Mesenchymal stem cell (in vitro differentiated cells and primary cell): ENCODE results near the gene C2orf78.

Experiments used
- DNase-seq: peaks from one replicate; pipeline ENCODE4 v3.0.0-alpha.2; 2013
- H2AFZ ChIP-seq: one replicate; pipeline ENCODE4 v1.6.1; 2013; ENCODE audit warnings: low read depth, mild to moderate bottlenecking, control low read depth, inconsistent platforms, low read length, moderate library complexity
- H2AK5ac ChIP-seq: 2 replicates; pipeline ENCODE4 v1.6.1; 2013; ENCODE audit warnings: low read length, moderate library complexity, mild to moderate bottlenecking, inconsistent platforms; ENCODE audit not compliant: severe bottlenecking
- H2BK120ac ChIP-seq: one replicate; pipeline ENCODE4 v1.6.1; 2013; ENCODE audit warnings: low read depth, mild to moderate bottlenecking, inconsistent platforms, low read length, moderate library complexity
- H2BK12ac ChIP-seq, 2 experiments: one replicate each; pipeline ENCODE4 v1.6.1; 2013; ENCODE audit warnings: inconsistent platforms in 2 of 2, low read length in 2 of 2, mild to moderate bottlenecking in 2 of 2, moderate library complexity in 2 of 2, control low read depth in 1 of 2
- H2BK15ac ChIP-seq: one replicate; pipeline ENCODE4 v1.6.1; 2013; ENCODE audit warnings: mild to moderate bottlenecking, low read depth, inconsistent platforms; ENCODE audit not compliant: poor library complexity, severe bottlenecking
- H2BK5ac ChIP-seq: 2 replicates; pipeline ENCODE4 v1.6.1; 2013; ENCODE audit warnings: low read depth, mild to moderate bottlenecking, low read length, control low read depth, inconsistent platforms; ENCODE audit not compliant: poor library complexity, severe bottlenecking
- H3K14ac ChIP-seq, 2 experiments: one replicate each; pipeline ENCODE4 v1.6.1; 2013; ENCODE audit warnings: inconsistent platforms in 2 of 2, low read length in 2 of 2, control low read depth in 1 of 2, mild to moderate bottlenecking in 1 of 2, moderate library complexity in 1 of 2
- H3K18ac ChIP-seq, 2 experiments: one replicate each; pipeline ENCODE4 v1.6.1; 2013; ENCODE audit warnings: inconsistent platforms in 2 of 2, low read length in 2 of 2, control low read depth in 1 of 2, low read depth in 1 of 2, mild to moderate bottlenecking in 1 of 2
- H3K23ac ChIP-seq, 2 experiments: one replicate each; pipeline ENCODE4 v1.6.1; 2013; ENCODE audit warnings: inconsistent platforms in 2 of 2, low read length in 2 of 2, mild to moderate bottlenecking in 2 of 2, moderate library complexity in 2 of 2, control low read depth in 1 of 2
- H3K27ac ChIP-seq: 2 replicates; pipeline ENCODE4 v1.5.1; 2013; ENCODE audit warnings: mild to moderate bottlenecking, moderate library complexity, low read length, control low read depth, inconsistent platforms; ENCODE audit not compliant: poor library complexity, severe bottlenecking
- H3K27me3 ChIP-seq, 2 experiments: 2 replicates each; pipeline versions ENCODE4 v1.6.1 to v1.7.0; 2013; ENCODE audit warnings: low read length in 2 of 2, mild to moderate bottlenecking in 2 of 2, moderate library complexity in 2 of 2, control low read depth in 1 of 2, inconsistent platforms in 1 of 2; ENCODE audit not compliant: control insufficient read depth in 1 of 2, insufficient read depth in 1 of 2
- H3K36me3 ChIP-seq, 2 experiments: 2 replicates each; pipeline versions ENCODE4 v1.6.1 to v1.7.0; 2013; ENCODE audit warnings: low read length in 2 of 2, control low read depth in 1 of 2, inconsistent platforms in 1 of 2, low read depth in 1 of 2, mild to moderate bottlenecking in 1 of 2; ENCODE audit not compliant: insufficient read depth in 2 of 2, control insufficient read depth in 1 of 2
- H3K4ac ChIP-seq, 2 experiments: one replicate each; pipeline ENCODE4 v1.6.1; 2013; ENCODE audit warnings: inconsistent platforms in 2 of 2, low read length in 2 of 2, mild to moderate bottlenecking in 2 of 2, moderate library complexity in 2 of 2, control low read depth in 1 of 2, low read depth in 1 of 2
- H3K4me1 ChIP-seq: 2 replicates; pipeline ENCODE4 v1.6.1; 2013; ENCODE audit warnings: low read depth, low read length, control low read depth; ENCODE audit not compliant: control insufficient read depth, insufficient read depth
- H3K4me2 ChIP-seq: 2 replicates; pipeline ENCODE4 v1.6.1; 2013; ENCODE audit warnings: low read length, mild to moderate bottlenecking, inconsistent platforms; ENCODE audit not compliant: poor library complexity, severe bottlenecking
- H3K4me3 ChIP-seq, 2 experiments: 2 replicates each; pipeline versions ENCODE4 v1.5.1 to v1.7.0; 2013; ENCODE audit warnings: low read length in 2 of 2, mild to moderate bottlenecking in 2 of 2, control low read depth in 1 of 2, low read depth in 1 of 2; ENCODE audit not compliant: insufficient read depth in 1 of 2
- H3K79me1 ChIP-seq: replicated peaks from 2 replicates; pipeline ENCODE4 v1.6.1; 2013; ENCODE audit warnings: mild to moderate bottlenecking, control low read depth, low read length, inconsistent platforms; ENCODE audit not compliant: poor library complexity, severe bottlenecking
- H3K9ac ChIP-seq: 2 replicates; pipeline ENCODE4 v1.7.0; 2013; ENCODE audit warnings: mild to moderate bottlenecking, low read length, moderate library complexity
- H3K9me3 ChIP-seq: 2 replicates; pipeline ENCODE4 v1.7.0; 2013; ENCODE audit warnings: mild to moderate bottlenecking, low read length; ENCODE audit not compliant: control insufficient read depth
- H4K8ac ChIP-seq: one replicate; pipeline ENCODE4 v1.6.1; 2013; ENCODE audit warnings: inconsistent platforms, mild to moderate bottlenecking, low read length, moderate library complexity
- H4K91ac ChIP-seq: one replicate; pipeline ENCODE4 v1.6.1; 2013; ENCODE audit warnings: mild to moderate bottlenecking, low read length, inconsistent platforms
- WGBS: methylation state at CpG from one replicate; pipeline ENCODE4 v1.1.7; 2013; ENCODE audit warnings: mixed read lengths; 5-methylcytosine and 5-hydroxymethylcytosine counted together

C2orf78 gene

DNA sequence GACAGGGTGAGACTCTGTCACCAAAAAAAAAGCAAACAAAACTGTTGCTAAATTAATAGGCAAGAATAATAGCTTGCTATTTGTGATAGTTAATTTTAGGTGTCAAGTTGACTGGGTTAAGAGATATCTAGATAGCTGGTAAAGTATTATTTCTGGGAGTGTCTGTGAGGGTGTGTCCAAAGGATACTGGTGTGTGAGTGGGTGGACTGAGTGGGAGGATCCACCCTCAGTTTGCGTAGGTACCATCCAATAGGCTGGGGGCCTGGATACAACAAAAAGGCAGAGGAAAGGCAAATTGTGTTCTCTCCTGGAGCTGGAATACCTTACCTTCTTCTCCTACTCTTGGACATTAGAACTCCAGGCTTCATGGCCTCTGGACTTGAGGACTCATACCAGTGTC is 19.0 kb upstream of the C2orf78 start:
- Histone ChIP-seq H2AK5ac (no peak overlapping the region), H3K14ac (no peak overlapping the region), H3K36me3 (peaks cover 19 to 94% of the 10 kb centered on the region in 2 experiments), H3K27me3 (no peaks in the 10 kb centered on the region), H2AFZ (no peak overlapping the region), H3K9me3 (no peaks in the 10 kb centered on the region), H2BK15ac (no peak overlapping the region), H3K27ac (no peak overlapping the region), H3K4me2 (no peak overlapping the region), H4K91ac (no peak overlapping the region), H3K9ac (no peak overlapping the region), H2BK120ac (no peak overlapping the region), H2BK5ac (no peak overlapping the region), H2BK12ac (no peak overlapping the region), H4K8ac (no peak overlapping the region), H3K4me3 (no peak overlapping the region), H3K79me1 (peaks cover 21% of the 10 kb centered on the region), H3K23ac (no peak overlapping the region), H3K18ac (no peak overlapping the region), H3K4ac (no peak overlapping the region), H3K4me1 (no peaks in the 10 kb centered on the region)
- 91% methylated on average over 1 of the region's 1 CpG for WGBS
- DNase-seq = no peak

DNA sequence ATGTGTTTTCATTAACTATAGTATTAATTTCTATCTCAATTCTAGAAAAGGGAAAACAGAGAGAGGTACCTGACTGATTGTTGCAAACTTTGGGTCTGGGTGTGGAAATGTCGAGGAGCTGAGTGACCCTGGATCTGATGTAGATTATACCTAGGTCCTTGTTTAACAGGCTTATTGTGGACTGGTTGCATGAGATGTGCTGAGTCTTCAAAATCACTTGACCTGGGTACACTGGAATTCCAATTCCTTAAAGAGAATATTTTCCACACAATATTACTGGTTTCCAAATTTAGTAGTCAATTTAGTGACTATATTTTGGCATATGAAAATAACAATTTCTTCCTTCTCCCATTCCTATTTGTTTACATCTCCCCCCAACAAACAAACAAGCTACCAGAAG is 17.6 kb upstream of the C2orf78 start:
- H3K4me1 ChIP-seq = no peaks in the 10 kb centered on the region
- H3K27me3 ChIP-seq = no peaks in the 10 kb centered on the region
- no peak overlapping the region for H4K8ac ChIP-seq
- H3K4me3 ChIP-seq = no peak overlapping the region
- H2BK120ac ChIP-seq = no peak overlapping the region
- H3K27ac ChIP-seq = no peak overlapping the region
- no peak overlapping the region for H2AK5ac ChIP-seq
- H2BK15ac ChIP-seq = no peak overlapping the region
- H3K4me2 ChIP-seq = no peak overlapping the region
- no peak overlapping the region for H2BK5ac ChIP-seq
- no peak overlapping the region for H3K18ac ChIP-seq
- H3K36me3 ChIP-seq = peaks cover 24 to 93% of the 10 kb centered on the region in 2 experiments
- no peak overlapping the region for H3K4ac ChIP-seq
- 100% methylated on average over 1 of the region's 1 CpG for WGBS
- no peak overlapping the region for H4K91ac ChIP-seq
- no peak overlapping the region for H3K23ac ChIP-seq
- H3K9me3 ChIP-seq = no peaks in the 10 kb centered on the region
- H2AFZ ChIP-seq = no peak overlapping the region
- H3K9ac ChIP-seq = no peak overlapping the region
- peaks cover 23% of the 10 kb centered on the region for H3K79me1 ChIP-seq
- H3K14ac ChIP-seq = no peak overlapping the region
- H2BK12ac ChIP-seq = no peak overlapping the region
- no peak for DNase-seq

DNA sequence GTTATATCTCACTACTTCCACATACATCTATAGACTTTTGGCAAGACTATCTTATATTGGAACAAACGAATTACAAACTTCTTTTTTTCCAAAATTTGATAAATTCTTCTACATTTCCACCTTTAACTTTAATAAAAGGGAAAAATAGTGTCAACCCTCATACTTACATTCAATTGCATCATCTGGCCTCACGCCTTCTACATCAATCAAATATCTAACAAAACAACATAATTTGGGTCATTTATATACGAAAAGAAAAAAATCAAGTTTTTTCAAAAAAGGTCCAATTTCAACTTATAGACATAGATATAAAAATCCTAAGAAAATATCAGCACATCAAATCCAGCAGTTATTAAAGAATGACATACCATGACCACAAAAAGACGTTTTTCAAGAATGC is 17.0 kb upstream of the C2orf78 start:
- H2AK5ac ChIP-seq = no peak overlapping the region
- no peaks in the 10 kb centered on the region for H3K4me1 ChIP-seq
- H3K18ac ChIP-seq = no peak overlapping the region
- no peak overlapping the region for H3K14ac ChIP-seq
- H3K4me2 ChIP-seq = no peak overlapping the region
- no peaks in the 10 kb centered on the region for H3K9me3 ChIP-seq
- no peak overlapping the region for H3K9ac ChIP-seq
- no peak overlapping the region for H3K4ac ChIP-seq
- DNase-seq = no peak
- no peak overlapping the region for H3K27ac ChIP-seq
- H3K4me3 ChIP-seq = no peak overlapping the region
- H2BK12ac ChIP-seq = no peak overlapping the region
- no peak overlapping the region for H3K23ac ChIP-seq
- H2AFZ ChIP-seq = no peak overlapping the region
- peaks cover 22 to 88% of the 10 kb centered on the region in 2 experiments for H3K36me3 ChIP-seq
- WGBS = 88% methylated on average over 3 of the region's 4 CpGs
- no peak overlapping the region for H2BK15ac ChIP-seq
- no peak overlapping the region for H4K91ac ChIP-seq
- peaks cover 22% of the 10 kb centered on the region for H3K79me1 ChIP-seq
- H3K27me3 ChIP-seq = no peaks in the 10 kb centered on the region
- no peak overlapping the region for H2BK120ac ChIP-seq
- H4K8ac ChIP-seq = no peak overlapping the region
- H2BK5ac ChIP-seq = no peak overlapping the region

- no peak overlapping the region for H3K4me3 ChIP-seq
- no peak overlapping the region for H2BK5ac ChIP-seq
- no peaks in the 10 kb centered on the region for H3K27me3 ChIP-seq
- H3K36me3 ChIP-seq = peaks cover 12 to 87% of the 10 kb centered on the region in 2 experiments
- no peak overlapping the region for H2BK120ac ChIP-seq
- peaks cover 23% of the 10 kb centered on the region for H3K79me1 ChIP-seq
- no peaks in the 10 kb centered on the region for H3K9me3 ChIP-seq
- H3K23ac ChIP-seq = no peak overlapping the region
- H3K9ac ChIP-seq = no peak overlapping the region
- H3K27ac ChIP-seq = no peak overlapping the region
- no peak overlapping the region for H4K8ac ChIP-seq
- no peak overlapping the region for H3K4ac ChIP-seq
- H2AK5ac ChIP-seq = no peak overlapping the region
- no peak for DNase-seq
- H2BK12ac ChIP-seq = no peak overlapping the region
- no peak overlapping the region for H4K91ac ChIP-seq
- H3K18ac ChIP-seq = no peak overlapping the region
- H3K4me2 ChIP-seq = no peak overlapping the region
- no peak overlapping the region for H2BK15ac ChIP-seq
- H3K14ac ChIP-seq = no peak overlapping the region
- H2AFZ ChIP-seq = no peak overlapping the region
- 95% methylated on average over 3 of the region's 3 CpGs for WGBS
- no peaks in the 10 kb centered on the region for H3K4me1 ChIP-seq
These were observed 13.3 kb upstream of the C2orf78 start for GRCh38 chr2:73770725-73771124.
